Measurements from ENCODE around the gene FAM136A. TPM values are rescaled to one million over a fixed set of nuclear protein-coding genes. Genes with fewer than 3 reads are reported as not detected.
A peak's percentile ranks its signal among the peaks of the same experiment; 100 is the strongest.

The FAM136A gene
- total RNA-seq, result 21.3 TPM
- long read RNA-seq, transcript FAM136A-201 (3 exons, 1,810 nt), result major isoform, 45 of 55 reads
- long read RNA-seq, partial matches to known transcripts, result 0 of 55 reads
- long read RNA-seq, other reads (novel, unspliced or antisense), result 5 of 55 reads

DNA sequence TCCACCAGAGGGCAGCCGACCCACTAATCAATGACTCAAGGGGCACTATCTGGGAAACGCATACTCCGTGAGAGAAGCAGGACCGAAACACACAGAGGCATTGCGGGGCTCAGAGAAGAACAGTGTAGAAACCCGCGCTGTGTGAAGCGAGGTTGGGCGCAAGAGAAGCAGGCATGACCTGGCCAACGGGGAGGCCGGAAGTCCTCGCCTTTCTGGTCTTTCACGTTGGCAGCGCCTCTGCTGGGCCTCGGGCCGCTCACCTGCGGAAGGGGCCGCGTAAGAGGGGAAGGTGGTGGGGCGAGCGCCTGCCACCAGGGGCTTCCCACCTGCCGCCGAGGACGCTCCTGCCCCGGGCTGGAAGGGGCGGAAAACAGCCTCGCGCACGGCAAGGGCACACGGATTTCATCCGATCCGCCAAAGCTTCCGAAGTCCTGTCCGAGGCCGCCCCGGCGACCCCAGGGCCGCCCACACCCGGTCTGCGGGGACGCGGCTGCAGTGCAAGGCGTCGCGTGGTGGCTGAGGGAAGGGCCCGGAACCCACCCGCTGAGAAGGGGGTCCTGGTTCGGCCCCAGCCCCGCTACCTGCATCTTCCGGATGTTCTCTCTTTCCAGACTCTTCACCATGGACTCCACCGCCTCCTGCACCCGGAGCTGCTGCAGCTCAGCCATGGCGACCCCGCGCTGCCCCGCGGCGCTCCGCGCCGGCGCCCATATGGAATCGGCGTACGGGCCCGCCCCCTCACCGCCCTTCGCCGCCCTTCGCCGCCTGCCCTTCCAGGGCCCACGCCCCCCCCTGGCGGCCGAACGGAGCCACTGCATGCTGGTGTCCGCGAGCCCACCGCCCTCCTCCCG lies at the start of gene FAM136A:
Gene FAM136A (minus strand): TSS at position 724 of the 851 bp plus-strand sequence. CDS start 56 bp downstream, at position 668.
- DNase-seq (ENCODE audit: low spot score), result peak; percentile 96
- intact Hi-C loops (cut with DNase I), result loop anchor here (2.0 to 5.0 kb wide), 3 partner anchors 43 to 389 kb away; partner anchors contain the start of gene PCYOX1

DNA sequence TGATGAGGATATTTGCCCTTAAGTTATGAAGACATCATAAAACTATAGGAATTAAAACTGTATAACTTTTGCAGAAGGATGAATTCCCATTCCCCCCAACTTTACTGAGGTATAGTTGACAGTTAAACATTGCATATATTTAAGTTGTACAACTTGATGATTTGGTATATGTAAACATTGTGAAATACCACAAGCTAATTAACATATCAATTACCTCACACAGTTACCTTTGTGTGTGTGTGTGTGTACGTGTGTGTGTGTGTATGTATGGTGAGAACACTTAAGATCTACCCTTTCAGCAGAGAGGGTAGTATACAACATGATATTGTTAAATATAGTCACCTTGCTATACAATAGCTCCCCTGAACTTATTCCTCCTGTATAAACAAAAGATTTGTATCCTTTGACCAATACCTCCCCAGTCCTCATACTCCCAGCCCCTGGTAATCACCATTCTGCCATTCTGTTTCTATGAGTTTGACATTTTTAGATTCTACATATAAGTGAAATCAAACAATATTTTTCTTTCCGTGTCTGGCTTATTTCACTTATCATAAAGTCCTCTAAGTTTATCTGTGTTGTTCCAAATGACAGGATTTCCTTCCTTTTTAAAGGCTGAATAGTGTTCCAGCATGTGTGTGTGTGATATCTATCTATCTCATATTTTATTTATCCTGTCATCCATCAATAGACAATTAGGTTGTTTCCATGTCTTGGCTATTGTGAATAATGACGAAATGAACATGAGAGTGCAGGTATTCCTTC lies 48.2 kb upstream of the FAM136A start:
- intact Hi-C loops (cut with DNase I), result no loop called here
- no peak for DNase-seq (ENCODE audit: low spot score)

DNA sequence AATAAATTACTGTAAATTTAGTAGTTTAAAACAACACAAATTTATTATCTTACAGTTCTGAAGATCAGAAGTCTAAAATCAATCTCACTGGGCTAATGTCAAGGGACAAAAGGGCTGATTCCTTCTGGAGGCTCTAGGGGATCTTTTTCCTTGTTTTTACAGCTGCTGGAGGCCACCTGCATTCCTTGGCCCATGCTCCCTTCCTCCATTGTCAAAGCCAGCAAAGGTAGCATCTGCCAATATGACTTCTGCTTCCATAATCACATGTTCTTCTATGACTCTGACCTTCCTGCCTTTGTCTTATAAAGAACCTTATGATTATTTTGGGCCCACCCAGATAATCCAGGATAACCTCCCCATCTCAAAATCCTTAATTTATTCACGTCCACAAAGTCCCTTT lies 46.0 kb upstream of the FAM136A start:
- intact Hi-C loops (cut with DNase I), result no loop called here

GRCh38 chr2:70344195-70344594 lies 42.3 kb upstream of the FAM136A start:
- peak; percentile 68 for DNase-seq (ENCODE audit: low spot score)
- intact Hi-C loops (cut with DNase I), result no loop called here

More for the DNA sequence above, 46.0 kb upstream of the FAM136A start:
- no peak for DNase-seq (ENCODE audit: low spot score)

DNA sequence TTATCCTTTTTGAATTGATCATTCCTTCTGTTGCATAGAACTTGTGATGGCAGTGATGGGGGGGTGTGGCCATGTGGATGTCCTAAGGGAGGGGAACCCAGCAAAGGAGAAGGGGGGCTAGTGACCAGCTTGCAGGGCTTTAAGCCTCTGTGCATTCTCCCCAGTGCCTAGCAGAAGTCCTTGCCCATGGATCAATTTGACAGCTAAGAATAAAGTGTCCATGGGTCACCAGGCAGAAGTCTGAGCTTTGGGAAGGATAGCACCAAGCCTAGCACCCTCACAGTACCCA lies 39.6 kb upstream of the FAM136A start:
- intact Hi-C loops (cut with DNase I), result loop anchor here (1.0 to 2.0 kb wide), 2 partner anchors 276 to 307 kb away; no protein-coding TSS in a partner anchor
- no peak for DNase-seq (ENCODE audit: low spot score)

GRCh38 chr2:70340761-70341476 lies 39.1 kb upstream of the FAM136A start:
- no peak for DNase-seq (ENCODE audit: low spot score)
- intact Hi-C loops (cut with DNase I), result loop anchor here (1.0 to 2.0 kb wide), 2 partner anchors 276 to 308 kb away; no protein-coding TSS in a partner anchor

GRCh38 chr2:70340075-70340474 lies 38.2 kb upstream of the FAM136A start:
- intact Hi-C loops (cut with DNase I), result loop anchor here (2.0 kb wide), 1 partner anchor 309 kb away; no protein-coding TSS in a partner anchor

GRCh38 chr2:70336552-70336951 lies 34.7 kb upstream of the FAM136A start:
- intact Hi-C loops (cut with DNase I), result no loop called here

More at GRCh38 chr2:70340075-70340474, 38.2 kb upstream of the FAM136A start:
- DNase-seq (ENCODE audit: low spot score), result no peak

DNA sequence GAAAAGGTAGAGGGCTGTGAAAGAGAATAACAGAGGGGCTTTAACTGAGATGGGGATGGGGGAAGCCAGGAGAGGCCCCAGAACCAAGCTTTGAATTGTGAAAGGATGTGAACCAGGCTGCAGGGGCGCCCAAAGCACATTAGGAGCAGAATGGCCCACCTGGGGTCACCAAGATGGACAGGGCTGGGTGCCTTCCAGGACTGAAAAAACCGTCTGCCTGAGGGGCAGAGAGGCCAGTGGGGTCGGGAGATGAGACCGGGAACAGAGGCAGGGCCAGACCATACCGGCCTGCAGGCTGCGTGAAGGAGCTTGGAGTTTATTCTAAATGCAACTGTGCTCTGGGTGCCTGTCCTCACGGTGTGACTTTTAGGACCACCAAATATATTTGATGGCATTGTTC lies 29.1 kb upstream of the FAM136A start:
- DNase-seq (ENCODE audit: low spot score), result peak; percentile 66
- intact Hi-C loops (cut with DNase I), result no loop called here

More at GRCh38 chr2:70336552-70336951, 34.7 kb upstream of the FAM136A start:
- DNase-seq (ENCODE audit: low spot score), result no peak

- intact Hi-C loops (cut with DNase I), result no loop called here
- peak; percentile 2 for DNase-seq (ENCODE audit: low spot score)
These were observed 28.6 kb upstream of the FAM136A start for GRCh38 chr2:70330476-70330875.

GRCh38 chr2:70328921-70329561 lies 27.2 kb upstream of the FAM136A start:
- intact Hi-C loops (cut with DNase I), result no loop called here
- DNase-seq (ENCODE audit: low spot score), result peak; percentile 66

DNA sequence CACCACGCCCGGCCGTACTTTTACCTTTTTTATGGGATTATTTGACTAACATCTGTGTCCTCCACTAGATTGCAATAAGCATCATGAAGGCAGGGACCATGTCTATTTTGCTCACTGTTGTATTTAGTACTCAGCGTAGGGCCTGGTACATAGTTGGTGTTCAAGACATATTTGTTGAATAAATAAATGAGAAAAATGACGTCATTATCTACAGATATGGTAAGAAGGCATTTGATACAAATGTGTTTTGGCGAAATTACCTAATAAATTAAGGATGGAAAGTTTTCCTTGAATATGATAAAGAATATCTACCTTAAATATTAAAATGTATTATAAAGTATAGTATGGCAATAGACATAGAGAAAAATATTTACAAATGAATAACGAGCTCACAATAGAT lies 24.0 kb upstream of the FAM136A start:
- intact Hi-C loops (cut with DNase I), result no loop called here
- DNase-seq (ENCODE audit: low spot score), result no peak

GRCh38 chr2:70322518-70322917 lies 20.7 kb upstream of the FAM136A start:
- no peak for DNase-seq (ENCODE audit: low spot score)
- intact Hi-C loops (cut with DNase I), result no loop called here

GRCh38 chr2:70321370-70321769 lies 19.5 kb upstream of the FAM136A start:
- DNase-seq (ENCODE audit: low spot score), result no peak
- intact Hi-C loops (cut with DNase I), result no loop called here

- intact Hi-C loops (cut with DNase I), result no loop called here
- no peak for DNase-seq (ENCODE audit: low spot score)
These were observed 12.8 kb upstream of the FAM136A start for GRCh38 chr2:70314640-70315039.

- no peak for DNase-seq (ENCODE audit: low spot score)
- intact Hi-C loops (cut with DNase I), result no loop called here
These were observed 10.7 kb upstream of the FAM136A start for GRCh38 chr2:70312560-70312959.

DNA sequence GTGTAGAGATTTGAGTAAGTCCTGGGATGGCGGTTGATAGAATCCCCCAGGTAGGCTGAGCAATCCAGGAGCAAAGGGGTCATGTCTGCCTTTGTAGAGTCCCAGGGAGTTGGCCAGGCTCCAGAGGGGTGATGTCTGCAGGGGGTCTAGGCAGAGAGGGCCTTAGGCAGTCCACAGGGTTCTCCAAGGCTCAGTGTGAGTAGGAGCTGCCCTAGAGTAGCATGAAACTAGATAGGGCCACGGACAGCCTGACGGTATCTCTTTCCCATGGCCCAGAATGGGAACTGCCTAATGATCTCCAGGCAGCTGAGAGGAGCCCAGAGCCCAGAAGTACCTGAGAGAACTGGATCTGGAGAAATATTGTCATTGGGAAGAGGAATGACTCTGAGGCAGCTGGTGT lies 9.0 kb upstream of the FAM136A start:
- DNase-seq (ENCODE audit: low spot score), result no peak
- intact Hi-C loops (cut with DNase I), result no loop called here

DNA sequence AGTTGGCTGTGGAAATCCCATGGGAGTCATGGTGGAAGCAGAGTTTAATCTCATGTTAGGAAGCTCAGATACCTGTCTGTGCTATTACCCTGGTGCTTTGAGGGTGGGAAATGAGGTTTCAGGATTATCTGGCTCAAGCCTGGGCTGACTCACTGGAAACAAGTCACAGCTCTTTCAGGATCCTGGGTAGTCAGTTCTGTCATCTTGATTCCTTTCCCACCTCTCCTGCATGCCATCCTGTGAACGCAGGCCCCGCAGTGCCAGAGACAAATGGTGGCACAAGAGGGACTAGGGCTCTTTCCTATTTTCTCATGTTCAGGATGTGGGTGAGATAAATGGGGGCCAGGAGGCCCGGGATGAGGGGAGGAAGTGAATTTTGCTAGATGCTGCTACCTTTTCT lies 3.7 kb upstream of the FAM136A start:
- DNase-seq (ENCODE audit: low spot score), result no peak
- intact Hi-C loops (cut with DNase I), result no loop called here

- no peak for DNase-seq (ENCODE audit: low spot score)
- intact Hi-C loops (cut with DNase I), result loop anchor here (5.0 kb wide), 2 partner anchors 313 to 392 kb away; no protein-coding TSS in a partner anchor
These were observed 2.6 kb upstream of the FAM136A start for GRCh38 chr2:70304498-70304897.

Data from cardiac septum (tissue), 1 donor.